DOHH2 (cell line): ENCODE measurements around the gene SHISA7.
"Not testable (repeated sequence)": the region's sequence is repeated elsewhere in the genome, so short reads cannot be mapped to it uniquely, and the experiment has no call there.

Source experiments
- H3F3A ChIP-seq: fragments of 200-600 bp; sonication (generic), shearing (Covaris generic); 2 replicates; pipeline ENCODE4 v1.6.0; 2016; ENCODE audit warnings: antibody characterized with exemption, mild to moderate bottlenecking; ENCODE audit not compliant: control insufficient read depth, insufficient read depth
- H3K27ac ChIP-seq: fragments of 200-600 bp; sonication (generic); 2 replicates; pipeline ENCODE4 v1.5.1; 2014; ENCODE audit warnings: low read depth, mild to moderate bottlenecking, low read length, moderate library complexity
- H3K27me3 ChIP-seq: fragments of 200-600 bp; sonication (generic); 2 replicates; pipeline ENCODE4 v1.6.1; 2014; ENCODE audit warnings: mild to moderate bottlenecking, low read length, mixed read lengths; ENCODE audit not compliant: control insufficient read depth
- H3K36me3 ChIP-seq: fragments of 200-600 bp; sonication (generic); 2 replicates; pipeline ENCODE4 v1.6.1; 2014; ENCODE audit warnings: mild to moderate bottlenecking, low read length, moderate library complexity, mixed read lengths; ENCODE audit not compliant: control insufficient read depth
- H3K4me1 ChIP-seq: fragments of 200-600 bp; sonication (generic); 2 replicates; pipeline ENCODE4 v1.6.1; 2014; ENCODE audit warnings: mild to moderate bottlenecking, low read length, mixed read lengths; ENCODE audit not compliant: control insufficient read depth
- H3K4me2 ChIP-seq: fragments of 200-600 bp; sonication (generic); 2 replicates; pipeline ENCODE4 v1.6.0; 2014; ENCODE audit warnings: mild to moderate bottlenecking, low read length, moderate library complexity
- H3K4me3 ChIP-seq: fragments of 200-600 bp; sonication (generic); 2 replicates; pipeline ENCODE4 v1.5.1; 2014; ENCODE audit warnings: mild to moderate bottlenecking, low read length, mixed read lengths
- H3K79me2 ChIP-seq: fragments of 200-600 bp; sonication (generic); 2 replicates; pipeline ENCODE4 v1.6.1; 2014; ENCODE audit warnings: mild to moderate bottlenecking, low read length, mixed read lengths; ENCODE audit not compliant: control insufficient read depth
- H3K9me2 ChIP-seq: fragments of 200-600 bp; sonication (generic); replicated peaks from 2 replicates; pipeline ENCODE4 v1.6.1; 2014; ENCODE audit warnings: mild to moderate bottlenecking, low read length, mixed read lengths; ENCODE audit not compliant: control insufficient read depth
- H3K9me3 ChIP-seq: fragments of 200-600 bp; sonication (generic); 2 replicates; pipeline ENCODE4 v1.6.1; 2014; ENCODE audit warnings: antibody characterized with exemption, low read length, mixed read lengths; ENCODE audit not compliant: control insufficient read depth, insufficient read depth
- H4K20me1 ChIP-seq: fragments of 200-600 bp; sonication (generic); 2 replicates; pipeline ENCODE4 v1.6.0; 2014; ENCODE audit warnings: low read depth, mild to moderate bottlenecking, antibody characterized with exemption, low read length, moderate library complexity; ENCODE audit not compliant: control insufficient read depth, insufficient read depth
- EZH2phosphoT487 ChIP-seq: fragments of 200-600 bp; sonication (generic); IDR thresholded peaks from 2 replicates; pipeline ENCODE4 v1.6.1; 2017; ENCODE audit warnings: borderline replicate concordance, mild to moderate bottlenecking, antibody characterized with exemption, low read length, moderate library complexity, mixed read lengths
- TF ChIP-seq, protein P1 (sequence below): fragments of 200-600 bp; sonication (generic); IDR thresholded peaks from one replicate; pipeline ENCODE4 v1.5.1; 2014; ENCODE audit warnings: antibody characterized with exemption, mild to moderate bottlenecking, low read depth, low read length; ENCODE audit not compliant: poor library complexity, severe bottlenecking

SHISA7 gene

DNA sequence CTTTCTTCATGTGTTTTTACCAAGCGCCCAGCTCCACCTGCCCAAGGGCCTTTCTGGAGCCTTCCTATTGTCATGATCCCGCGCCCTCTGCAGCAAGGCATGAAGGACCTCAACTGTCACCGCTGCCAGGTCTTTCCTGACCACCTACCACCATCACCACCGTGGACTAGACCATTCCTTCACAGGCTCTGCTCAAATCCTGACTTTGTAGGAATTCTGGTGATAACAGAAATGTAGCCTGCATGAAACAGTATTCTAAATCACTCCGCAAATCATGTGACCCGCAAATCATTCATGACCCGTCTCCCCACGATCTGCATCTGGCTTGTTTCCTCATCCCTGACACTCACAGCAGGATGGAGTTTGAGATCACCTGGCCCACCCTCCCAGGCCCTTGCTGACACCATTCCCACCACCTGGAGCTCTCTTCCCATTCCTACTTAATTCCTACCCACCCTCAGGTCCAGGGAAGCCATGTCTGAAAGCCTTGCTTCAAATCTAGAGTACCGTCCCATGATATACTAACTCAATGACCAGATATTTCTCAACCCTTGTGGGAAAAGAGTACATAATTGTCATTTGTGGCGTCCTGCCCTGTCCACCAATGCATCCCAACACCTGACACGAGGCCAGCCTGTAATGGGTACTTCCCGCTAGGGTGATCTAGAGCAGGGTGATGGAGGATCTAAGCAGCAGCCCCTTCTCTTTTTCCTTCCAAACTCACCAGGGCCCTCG, 36.8 kb downstream of the SHISA7 start:
- peaks cover 29% of the 10 kb centered on the region for H4K20me1 ChIP-seq
- peak overlapping the region; percentile 93 for H3K4me2 ChIP-seq
- peaks cover 63% of the 10 kb centered on the region for H3K36me3 ChIP-seq
- no peaks in the 10 kb centered on the region for H3K27me3 ChIP-seq
- peaks cover 40% of the 10 kb centered on the region for H3F3A ChIP-seq
- peaks cover 6% of the 10 kb centered on the region for H3K9me3 ChIP-seq
- peak overlapping the region; percentile 89 for H3K4me3 ChIP-seq
- H3K9me2 ChIP-seq = no peaks in the 10 kb centered on the region
- H3K27ac ChIP-seq = peak overlapping the region; percentile 97
- TF ChIP-seq, protein P1, sequence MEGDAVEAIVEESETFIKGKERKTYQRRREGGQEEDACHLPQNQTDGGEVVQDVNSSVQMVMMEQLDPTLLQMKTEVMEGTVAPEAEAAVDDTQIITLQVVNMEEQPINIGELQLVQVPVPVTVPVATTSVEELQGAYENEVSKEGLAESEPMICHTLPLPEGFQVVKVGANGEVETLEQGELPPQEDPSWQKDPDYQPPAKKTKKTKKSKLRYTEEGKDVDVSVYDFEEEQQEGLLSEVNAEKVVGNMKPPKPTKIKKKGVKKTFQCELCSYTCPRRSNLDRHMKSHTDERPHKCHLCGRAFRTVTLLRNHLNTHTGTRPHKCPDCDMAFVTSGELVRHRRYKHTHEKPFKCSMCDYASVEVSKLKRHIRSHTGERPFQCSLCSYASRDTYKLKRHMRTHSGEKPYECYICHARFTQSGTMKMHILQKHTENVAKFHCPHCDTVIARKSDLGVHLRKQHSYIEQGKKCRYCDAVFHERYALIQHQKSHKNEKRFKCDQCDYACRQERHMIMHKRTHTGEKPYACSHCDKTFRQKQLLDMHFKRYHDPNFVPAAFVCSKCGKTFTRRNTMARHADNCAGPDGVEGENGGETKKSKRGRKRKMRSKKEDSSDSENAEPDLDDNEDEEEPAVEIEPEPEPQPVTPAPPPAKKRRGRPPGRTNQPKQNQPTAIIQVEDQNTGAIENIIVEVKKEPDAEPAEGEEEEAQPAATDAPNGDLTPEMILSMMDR = no peak
- TF ChIP-seq EZH2phosphoT487 = no peak
- H3K4me1 ChIP-seq = peaks cover 27% of the 10 kb centered on the region
- peaks cover 41% of the 10 kb centered on the region for H3K79me2 ChIP-seq

DNA sequence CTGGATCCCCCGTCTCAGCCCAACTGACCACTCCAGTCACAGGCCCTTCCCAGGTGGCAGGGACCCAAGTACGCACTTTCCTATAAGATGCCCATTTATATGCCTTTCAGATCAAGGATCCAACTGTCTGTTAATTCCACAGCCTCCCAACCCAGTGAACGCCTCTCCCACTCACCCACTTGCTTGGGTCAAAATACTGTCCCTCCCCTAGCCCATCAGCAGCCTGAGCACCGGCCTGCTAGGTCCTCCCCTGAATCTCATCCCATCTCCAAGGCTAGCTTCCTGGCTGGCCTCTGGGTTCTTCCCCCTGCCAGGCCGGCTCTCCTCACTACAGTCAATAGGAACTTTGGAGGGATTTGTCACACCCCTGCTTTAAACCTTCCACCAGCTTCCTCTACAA, 37.5 kb downstream of the SHISA7 start:
- H3K27me3 ChIP-seq = no peaks in the 10 kb centered on the region
- H3K79me2 ChIP-seq = peaks cover 41% of the 10 kb centered on the region
- H3K9me3 ChIP-seq = peaks cover 6% of the 10 kb centered on the region
- H3K4me2 ChIP-seq = peak overlapping the region; percentile 93
- H3K36me3 ChIP-seq = peaks cover 68% of the 10 kb centered on the region
- no peak overlapping the region for H3K27ac ChIP-seq
- H3K9me2 ChIP-seq = no peaks in the 10 kb centered on the region
- H4K20me1 ChIP-seq = peaks cover 29% of the 10 kb centered on the region
- peak overlapping the region; percentile 89 for H3K4me3 ChIP-seq
- TF ChIP-seq EZH2phosphoT487 = no peak
- TF ChIP-seq, protein P1 = no peak
- peaks cover 27% of the 10 kb centered on the region for H3K4me1 ChIP-seq
- peaks cover 45% of the 10 kb centered on the region for H3F3A ChIP-seq

DNA sequence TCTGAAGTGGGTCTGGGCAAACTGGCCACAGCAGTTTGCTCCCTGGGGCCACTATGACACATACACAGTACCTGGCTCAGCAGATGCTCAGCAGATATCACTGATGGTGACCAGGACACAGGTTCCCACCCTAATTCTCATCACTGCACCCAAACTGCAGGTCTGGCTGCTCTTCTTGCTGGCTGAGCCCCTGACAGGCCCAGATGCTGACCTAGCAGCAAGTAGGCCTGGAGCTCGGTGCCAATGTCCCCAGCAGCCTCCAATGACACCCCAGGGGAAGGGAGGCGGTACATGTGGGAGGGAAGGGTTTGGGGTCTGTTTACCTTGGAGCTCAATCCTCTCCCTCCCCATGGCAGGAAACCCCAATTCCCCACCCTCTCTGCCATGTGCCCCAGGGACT, 40.6 kb downstream of the SHISA7 start:
- H3K79me2 ChIP-seq = peaks cover 41% of the 10 kb centered on the region
- no peak overlapping the region for H3K4me2 ChIP-seq
- no peak overlapping the region for H3K27ac ChIP-seq
- H3F3A ChIP-seq = peaks cover 66% of the 10 kb centered on the region
- no peak for TF ChIP-seq EZH2phosphoT487
- TF ChIP-seq, protein P1 = no peak
- no peaks in the 10 kb centered on the region for H3K27me3 ChIP-seq
- H3K4me1 ChIP-seq = peaks cover 19% of the 10 kb centered on the region
- H3K36me3 ChIP-seq = peaks cover 65% of the 10 kb centered on the region
- H3K4me3 ChIP-seq = no peak overlapping the region
- H4K20me1 ChIP-seq = peaks cover 33% of the 10 kb centered on the region
- no peaks in the 10 kb centered on the region for H3K9me2 ChIP-seq
- H3K9me3 ChIP-seq = no peaks in the 10 kb centered on the region

DNA sequence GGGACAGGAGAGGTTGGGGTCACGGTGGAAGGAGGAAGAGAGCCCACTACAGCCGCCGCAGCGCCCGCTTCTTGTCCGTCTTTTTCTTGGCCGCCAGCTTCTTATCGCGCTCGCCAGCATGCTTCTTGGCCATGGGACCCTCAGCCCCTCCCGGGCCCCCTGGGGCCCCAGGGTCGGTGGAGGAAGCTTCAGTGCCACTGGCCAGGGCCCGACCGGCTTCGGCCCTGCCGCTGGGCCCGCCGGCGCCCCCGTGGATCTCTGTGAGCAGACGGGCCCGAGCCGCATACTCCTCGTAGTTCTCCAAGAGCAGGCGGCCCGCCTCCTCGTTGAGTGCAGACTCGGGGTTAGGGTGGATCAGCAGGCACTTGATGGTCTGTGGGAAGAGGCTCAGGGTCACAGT, 41.7 kb downstream of the SHISA7 start:
- not testable (repeated sequence) for H3K27ac ChIP-seq, H3K9me2 ChIP-seq, H3K9me3 ChIP-seq, H3K27me3 ChIP-seq, H3K4me3 ChIP-seq, H3K4me2 ChIP-seq
- peaks cover 27% of the 10 kb centered on the region for H4K20me1 ChIP-seq
- H3K4me1 ChIP-seq = peaks cover 14% of the 10 kb centered on the region
- peaks cover 30% of the 10 kb centered on the region for H3K79me2 ChIP-seq
- H3K36me3 ChIP-seq = peaks cover 54% of the 10 kb centered on the region
- peaks cover 63% of the 10 kb centered on the region for H3F3A ChIP-seq
